Measurements from ENCODE around the gene HMGB2. TPM values are rescaled to one million over a fixed set of nuclear protein-coding genes. Genes with fewer than 3 reads are reported as not detected.

Gene HMGB2
- total RNA-seq, 1 experiment from 2014 or later: 278 TPM

GRCh38 chr4:173325007-173325736, 9.0 kb downstream of the HMGB2 start:
- no peak overlapping the region for H3K9ac ChIP-seq (ENCODE audit: extremely low read depth, insufficient read length, low read length)
- no peak overlapping the region for H4K8ac ChIP-seq (replicated peaks; ENCODE audit: insufficient read length, low read depth, low read length)
- no peak overlapping the region for H2BK15ac ChIP-seq (ENCODE audit: low read depth, low read length)
- H2BK120ac ChIP-seq (ENCODE audit: low read depth, low read length, poor library complexity, severe bottlenecking): no peak overlapping the region
- no peak overlapping the region for H2BK20ac ChIP-seq (ENCODE audit: low read depth, low read length, poor library complexity, severe bottlenecking)
- no peak overlapping the region for H2BK5ac ChIP-seq (ENCODE audit: insufficient read length, low read length)
- H3K4me3 Mint-ChIP-seq: no peak overlapping the region
- H3K23ac ChIP-seq (ENCODE audit: insufficient read length, low read depth, low read length): no peak overlapping the region
- H3K27ac Mint-ChIP-seq: peak overlapping the region in 2 of 3 experiments; percentile 35 to 72; a peak in 3 of 7 replicates
- no peak overlapping the region for H3K18ac ChIP-seq (ENCODE audit: insufficient read length, low read depth, low read length)
- H3K4me1 Mint-ChIP-seq: peaks cover 0 to 3% of the 10 kb centered on the region in 2 experiments; a peak in 2 of 4 replicates
- H3K14ac ChIP-seq (ENCODE audit: insufficient read depth, low read length): no peak overlapping the region
- H3K36me3 Mint-ChIP-seq (ENCODE audit: insufficient read depth in 1 of 3, low read depth in 3 of 3): peaks cover 10 to 53% (median 38%) of the 10 kb centered on the region in 3 experiments; a peak in 6 of 7 replicates
- H3K9me3 ChIP-seq (ENCODE audit: control insufficient read depth, low read depth, low read length): no peaks in the 10 kb centered on the region
- H3K4me1 ChIP-seq (ENCODE audit: insufficient read depth, low read length): no peaks in the 10 kb centered on the region
- no peak overlapping the region for H3K4ac ChIP-seq (ENCODE audit: low read depth, low read length)
- H4K5ac ChIP-seq (ENCODE audit: insufficient read length, low read depth, low read length): no peak overlapping the region
- H3K56ac ChIP-seq (ENCODE audit: insufficient read length, low read depth, low read length): no peak overlapping the region
- H3K79me2 ChIP-seq (ENCODE audit: insufficient read depth, low read length): no peaks in the 10 kb centered on the region
- H3K9me3 Mint-ChIP-seq: no peaks in the 10 kb centered on the region
- no CpG with 5 or more reads among the region's 5 CpGs for WGBS (ENCODE audit: extremely low coverage, insufficient read length, low lambda C conversion rate)
- H3K79me1 ChIP-seq (ENCODE audit: insufficient read depth, low read depth, low read length, poor library complexity, severe bottlenecking): no peaks in the 10 kb centered on the region
- no peaks in the 10 kb centered on the region for H4K20me1 ChIP-seq (ENCODE audit: control insufficient read depth, insufficient read depth, insufficient read length)
- DNase-seq: no peak
- no peak overlapping the region for H2BK12ac ChIP-seq (ENCODE audit: insufficient read length, low read depth, low read length)
- H2AFZ ChIP-seq (ENCODE audit: low read length): no peak overlapping the region
- no peak for TF ChIP-seq CTCF (conservative IDR thresholded peaks at IDR 0.05)
- H2AK5ac ChIP-seq (ENCODE audit: insufficient read length, low read length): no peak overlapping the region
- H3K27me3 ChIP-seq (ENCODE audit: insufficient read depth, low read length): no peaks in the 10 kb centered on the region
- no peak overlapping the region for H3K4me2 ChIP-seq (ENCODE audit: insufficient read depth, insufficient read length, low read length)
- no peak overlapping the region for H4K91ac ChIP-seq (ENCODE audit: insufficient read length, low read depth, low read length)
- H3K27ac ChIP-seq (ENCODE audit: insufficient read length, low read depth, low read length): no peak overlapping the region
- H3K23me2 ChIP-seq (ENCODE audit: insufficient read length, low read depth, low read length, poor library complexity, severe bottlenecking): no peaks in the 10 kb centered on the region
- H3K27me3 Mint-ChIP-seq (ENCODE audit: low read depth): no peaks in the 10 kb centered on the region
- H3T11ph ChIP-seq (ENCODE audit: low read length): no peak overlapping the region

All from H9 (cell line).